Endothelial cell of umbilical vein (primary cell): ENCODE data around the gene MYLK.

Source experiments
- CTCF ChIP-seq, 2 donors: IDR thresholded peaks; 1 replicate in 1 of 2; 2 replicates in 1 of 2; pipeline ENCODE4 v1.5.1; 2011; ENCODE audit warnings: low read length in 2 of 2, mild to moderate bottlenecking in 2 of 2, moderate library complexity in 2 of 2, control low read depth in 1 of 2, inconsistent platforms in 1 of 2, low read depth in 1 of 2; ENCODE audit not compliant: insufficient read depth in 1 of 2; ENCODE audit errors: extremely low read depth in 1 of 2
- POLR2AphosphoS5 ChIP-seq: IDR thresholded peaks from 2 replicates; pipeline ENCODE4 v1.6.1; 2012; ENCODE audit warnings: low read depth, mild to moderate bottlenecking, control low read depth, low read length, moderate library complexity; ENCODE audit not compliant: insufficient read depth

DNA sequence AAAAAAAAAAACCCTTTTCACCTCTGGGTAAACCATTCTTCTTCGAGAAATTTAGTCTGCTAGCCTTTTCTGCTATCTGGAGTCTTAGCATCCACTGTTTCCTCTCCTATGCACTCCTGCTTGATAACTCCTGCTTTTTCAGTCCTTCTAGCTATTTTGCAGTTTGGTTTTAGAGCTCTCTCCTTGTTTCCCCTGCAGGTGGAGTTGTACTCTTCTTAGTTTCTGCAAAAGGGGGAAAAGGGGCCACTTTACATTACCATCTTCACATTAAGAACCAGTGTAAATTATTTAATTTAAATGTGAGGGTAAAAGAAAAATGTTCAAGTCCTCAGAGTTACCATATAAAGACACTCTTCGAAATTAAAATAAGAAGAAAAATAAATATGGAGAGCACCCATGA, 23.6 kb upstream of the MYLK start:
- TF ChIP-seq CTCF (IDR thresholded peaks at IDR 0.05; ENCODE audit: extremely low read depth in 1 of 2, insufficient read depth in 1 of 2, low read depth in 1 of 2, low read length in 2 of 2) (no peak), POLR2AphosphoS5 (no peak)
